ENCODE results near the gene ERBB2.

Gene ERBB2

GRCh38 chr17:39769974-39770587, 70.2 kb downstream of the ERBB2 start:
- DNase-seq = no peak

- DNase-seq = no peak
These were observed 72.6 kb downstream of the ERBB2 start for GRCh38 chr17:39772415-39772814.

DNA sequence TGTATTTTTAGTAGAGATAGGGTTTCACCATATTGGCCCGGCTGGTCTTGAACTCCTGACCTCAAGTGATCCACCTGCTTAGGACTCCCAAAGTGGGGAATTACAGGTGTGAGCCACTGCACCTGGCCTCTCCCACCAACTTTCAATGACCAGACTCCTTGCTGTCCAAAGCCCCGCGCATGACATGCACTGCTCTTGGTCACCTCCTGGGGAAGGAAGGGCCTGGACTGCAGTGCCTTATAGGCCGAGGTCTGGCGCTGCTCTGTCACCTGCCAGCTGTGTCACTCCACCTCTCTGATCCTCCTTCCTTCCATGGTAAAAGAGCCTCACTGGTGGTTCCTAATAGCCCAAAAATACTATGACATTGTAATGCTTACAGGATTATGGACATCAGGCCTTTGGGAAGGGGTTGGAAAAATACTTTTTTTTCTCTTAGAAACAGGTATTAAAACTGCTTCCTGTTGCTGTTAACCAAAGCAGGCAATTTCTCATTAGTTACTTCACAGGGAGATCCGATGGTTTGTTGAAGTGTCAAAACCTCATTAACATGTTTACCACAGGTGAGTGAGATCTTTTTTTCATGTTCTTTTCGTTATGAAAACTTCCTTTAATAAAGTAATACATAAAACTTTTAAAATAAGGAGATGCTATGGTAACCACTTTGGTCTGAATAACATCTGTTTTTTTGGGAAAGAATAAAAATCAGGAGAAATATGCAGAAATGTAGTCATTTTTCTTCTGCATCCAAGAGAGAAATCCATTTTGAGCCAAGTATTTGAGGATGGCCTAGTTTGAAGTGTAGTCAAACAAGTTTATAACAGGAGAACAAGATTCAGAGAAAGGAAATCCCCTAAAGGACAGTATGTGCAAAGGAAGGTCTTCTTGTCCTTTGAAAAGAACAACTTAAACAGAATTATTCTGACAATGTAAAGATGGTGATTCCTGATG, 73.4 kb downstream of the ERBB2 start:
- DNase-seq = no peak

DNA sequence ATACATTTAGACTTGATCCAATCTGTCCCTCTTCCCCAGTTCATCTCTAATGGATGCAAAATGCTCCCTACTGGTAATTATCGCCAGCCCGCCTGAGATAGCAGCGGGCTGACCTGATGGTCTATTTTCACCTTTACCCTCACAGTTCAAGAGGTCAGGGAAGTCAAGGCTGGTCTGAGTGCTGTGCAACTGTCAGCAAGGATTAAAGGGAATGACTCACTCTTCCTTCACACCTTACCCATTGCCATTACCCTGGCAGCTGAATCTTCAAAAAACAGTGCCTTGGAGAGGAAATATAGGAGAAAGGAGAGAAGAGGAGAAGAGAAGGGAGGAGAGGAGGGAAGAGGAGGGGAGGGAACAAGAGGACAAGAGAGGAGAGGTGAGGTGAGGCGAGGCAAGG, 74.2 kb downstream of the ERBB2 start:
- no peak for DNase-seq

GRCh38 chr17:39775031-39775430, 75.2 kb downstream of the ERBB2 start:
- DNase-seq = no peak

DNA sequence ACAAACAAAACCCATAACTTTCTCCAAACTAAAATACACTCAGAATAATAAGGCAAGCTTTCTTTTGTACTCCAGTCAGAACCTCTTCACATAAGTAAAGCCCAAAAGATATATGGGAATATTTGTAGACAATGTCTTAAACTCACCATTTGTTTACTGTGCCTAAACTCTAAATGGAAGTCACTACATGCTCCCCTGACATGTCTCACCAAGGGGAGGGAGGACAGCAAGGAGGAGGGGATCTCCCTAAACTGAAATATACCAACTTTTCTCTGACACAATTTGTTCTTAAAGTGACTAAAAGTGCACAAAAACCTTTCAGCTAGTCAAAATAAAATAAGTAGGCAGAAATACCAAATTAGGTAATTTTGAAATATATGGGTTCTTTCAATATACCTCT, 76.4 kb downstream of the ERBB2 start:
- DNase-seq = no peak

- no peak for DNase-seq
These were observed 77.9 kb downstream of the ERBB2 start for GRCh38 chr17:39777534-39778365.

Measured in GOT3 (cell line).